HEK293 (cell line): Measurements from ENCODE around the gene EIF4A2.

Experiments used
- REST ChIP-seq: fragments of 450-650 bp; formaldehyde crosslinking; IDR thresholded peaks from 2 replicates; pipeline ENCODE4 v1.5.1; 2016; ENCODE audit warnings: missing biosample characterization, missing genetic modification characterization
- SETDB1 ChIP-seq: IDR thresholded peaks from one replicate; pipeline ENCODE4 v1.6.1; 2017; ENCODE audit warnings: mild to moderate bottlenecking, low read length, moderate library complexity, mixed read lengths; ENCODE audit not compliant: insufficient read length
- ZNF26 ChIP-seq: fragments of 450-650 bp; formaldehyde crosslinking; IDR thresholded peaks from 2 replicates; pipeline ENCODE4 v1.5.1; 2016; ENCODE audit warnings: missing biosample characterization, missing genetic modification characterization
- ZNF274 ChIP-seq, 2 experiments: fragments of 200-500 bp in 1 of 2; fragments of 450-650 bp in 1 of 2; sonication (Bioruptor generic) in 1 of 2; formaldehyde crosslinking in 1 of 2; IDR thresholded peaks; 2 replicates each; pipeline versions ENCODE4 v1.5.1 to v1.6.1; 2014 to 2016; ENCODE audit warnings: borderline replicate concordance in 1 of 2, inconsistent platforms in 1 of 2, low read length in 1 of 2, missing biosample characterization in 1 of 2, missing genetic modification characterization in 1 of 2
- ZNF785 ChIP-seq: fragments of 450-650 bp; formaldehyde crosslinking; IDR thresholded peaks from 2 replicates; pipeline ENCODE4 v1.5.1; 2016; ENCODE audit warnings: missing biosample characterization, missing genetic modification characterization
- ZSCAN23 ChIP-seq: fragments of 450-650 bp; formaldehyde crosslinking; IDR thresholded peaks from 2 replicates; pipeline ENCODE4 v1.5.1; 2016; ENCODE audit warnings: missing biosample characterization, missing genetic modification characterization
- TF ChIP-seq, protein P1 (sequence below): fragments of 450-650 bp; formaldehyde crosslinking; IDR thresholded peaks from 2 replicates; pipeline ENCODE4 v1.5.1; 2016; ENCODE audit warnings: missing biosample characterization, missing genetic modification characterization

DNA sequence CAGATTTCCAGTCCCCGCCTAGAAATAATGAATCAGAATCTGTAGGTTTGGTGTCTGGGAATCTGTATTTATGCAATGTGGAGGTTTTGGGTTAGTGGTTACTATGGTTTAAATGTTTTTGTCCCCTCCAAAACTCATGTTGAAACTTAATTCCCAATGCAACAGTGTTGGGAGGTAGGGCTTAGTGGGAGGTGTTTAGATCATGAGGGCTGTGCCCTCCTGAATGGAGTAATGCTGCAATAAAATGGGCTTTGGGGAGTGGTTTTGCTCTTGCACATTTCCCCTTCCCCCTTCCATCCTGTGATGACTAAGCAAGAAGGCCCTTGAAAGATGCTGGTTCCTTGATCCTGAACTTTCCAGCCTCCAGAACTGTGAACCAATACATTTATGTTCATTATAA is 32.1 kb downstream of the EIF4A2 start:
- TF ChIP-seq, protein P1, sequence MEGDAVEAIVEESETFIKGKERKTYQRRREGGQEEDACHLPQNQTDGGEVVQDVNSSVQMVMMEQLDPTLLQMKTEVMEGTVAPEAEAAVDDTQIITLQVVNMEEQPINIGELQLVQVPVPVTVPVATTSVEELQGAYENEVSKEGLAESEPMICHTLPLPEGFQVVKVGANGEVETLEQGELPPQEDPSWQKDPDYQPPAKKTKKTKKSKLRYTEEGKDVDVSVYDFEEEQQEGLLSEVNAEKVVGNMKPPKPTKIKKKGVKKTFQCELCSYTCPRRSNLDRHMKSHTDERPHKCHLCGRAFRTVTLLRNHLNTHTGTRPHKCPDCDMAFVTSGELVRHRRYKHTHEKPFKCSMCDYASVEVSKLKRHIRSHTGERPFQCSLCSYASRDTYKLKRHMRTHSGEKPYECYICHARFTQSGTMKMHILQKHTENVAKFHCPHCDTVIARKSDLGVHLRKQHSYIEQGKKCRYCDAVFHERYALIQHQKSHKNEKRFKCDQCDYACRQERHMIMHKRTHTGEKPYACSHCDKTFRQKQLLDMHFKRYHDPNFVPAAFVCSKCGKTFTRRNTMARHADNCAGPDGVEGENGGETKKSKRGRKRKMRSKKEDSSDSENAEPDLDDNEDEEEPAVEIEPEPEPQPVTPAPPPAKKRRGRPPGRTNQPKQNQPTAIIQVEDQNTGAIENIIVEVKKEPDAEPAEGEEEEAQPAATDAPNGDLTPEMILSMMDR = no peak
- TF ChIP-seq REST (tag by site-specific recombination) (no peak), ZNF274 (IDR thresholded peaks at IDR 0.05; ENCODE audit: low read length) (no peak), ZNF274 (tag by site-specific recombination; IDR thresholded peaks at IDR 0.05; ENCODE audit: borderline replicate concordance) (no peak), ZNF785 (no peak), ZNF26 (tag by site-specific recombination) (no peak), SETDB1 (no peak), ZSCAN23 (tag by site-specific recombination) (no peak)
